ENCODE data around the gene TBL1XR1. TPM values are rescaled to one million over a fixed set of nuclear protein-coding genes. Genes with fewer than 3 reads are reported as not detected.
A peak's percentile ranks its signal among the peaks of the same experiment; 100 is the strongest.

Gene TBL1XR1
- total and polyA plus RNA-seq, 2 of the 13 experiments (the other 11 are each of a cell fraction or from before 2014, with no cell fraction given) = 57.7 to 62.5 TPM

DNA sequence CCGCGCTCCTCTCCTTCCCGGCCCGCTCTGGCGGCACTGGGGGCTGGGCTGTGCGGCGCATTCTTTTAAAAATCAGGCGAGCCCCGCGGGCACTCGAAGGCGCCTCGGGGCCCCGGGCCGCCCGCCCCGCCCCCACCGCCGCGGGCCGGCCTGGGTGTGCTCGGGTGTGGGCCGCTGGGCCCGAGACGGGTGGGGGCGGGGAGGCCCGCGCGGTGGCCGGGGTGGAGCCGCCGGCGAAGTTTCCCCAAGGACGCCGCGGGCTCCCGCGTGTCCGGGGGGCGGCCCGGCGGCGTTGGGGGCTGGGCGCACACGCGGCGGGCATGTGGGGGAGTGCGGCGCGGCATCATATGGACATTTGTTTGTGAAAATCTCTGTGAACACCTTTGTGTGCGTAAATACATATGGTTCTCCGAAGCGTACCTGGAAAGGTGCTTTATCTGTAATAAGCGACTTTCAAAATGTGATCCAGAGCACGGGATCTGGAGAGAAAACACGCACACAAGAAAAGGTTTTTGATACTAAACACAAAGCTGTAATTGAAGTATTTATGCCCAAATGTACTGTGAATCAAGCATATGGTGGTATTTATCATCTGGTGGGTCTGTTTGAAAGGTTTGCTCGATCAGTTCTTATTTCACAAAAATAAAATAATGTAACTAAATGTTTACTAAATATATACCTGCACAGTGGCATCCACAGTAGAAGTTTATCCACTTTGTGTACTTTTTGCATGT is 612 bp upstream of the TBL1XR1 start (continued):
- TF ChIP-seq, protein P1, sequence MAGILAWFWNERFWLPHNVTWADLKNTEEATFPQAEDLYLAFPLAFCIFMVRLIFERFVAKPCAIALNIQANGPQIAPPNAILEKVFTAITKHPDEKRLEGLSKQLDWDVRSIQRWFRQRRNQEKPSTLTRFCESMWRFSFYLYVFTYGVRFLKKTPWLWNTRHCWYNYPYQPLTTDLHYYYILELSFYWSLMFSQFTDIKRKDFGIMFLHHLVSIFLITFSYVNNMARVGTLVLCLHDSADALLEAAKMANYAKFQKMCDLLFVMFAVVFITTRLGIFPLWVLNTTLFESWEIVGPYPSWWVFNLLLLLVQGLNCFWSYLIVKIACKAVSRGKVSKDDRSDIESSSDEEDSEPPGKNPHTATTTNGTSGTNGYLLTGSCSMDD (CRISPR knock-in tag; IDR thresholded peaks at IDR 0.05) = no peak
- TF ChIP-seq MYC (CRISPR knock-in tag; IDR thresholded peaks at IDR 0.05; ENCODE audit: borderline replicate concordance) (peak; percentile 79), POLR2G (IDR thresholded peaks at IDR 0.05; ENCODE audit: low read depth, low read length) (peak; percentile 27; the same call in 1 of the 2 replicates), SNAI1 (CRISPR knock-in tag; IDR thresholded peaks at IDR 0.05; ENCODE audit: borderline replicate concordance) (no peak), TFDP1 (CRISPR knock-in tag; IDR thresholded peaks at IDR 0.05; ENCODE audit: borderline replicate concordance) (no peak; the same call in 1 of the 2 replicates), SIX4 (CRISPR knock-in tag; IDR thresholded peaks at IDR 0.05) (no peak), SALL2 (CRISPR knock-in tag; IDR thresholded peaks at IDR 0.05) (no peak), ZNF550 (CRISPR knock-in tag; IDR thresholded peaks at IDR 0.05; ENCODE audit: borderline replicate concordance) (no peak), RAD21 (CRISPR knock-in tag; IDR thresholded peaks at IDR 0.05) (peak; percentile 53; the same call in 1 of the 2 replicates), YEATS4 (CRISPR knock-in tag; IDR thresholded peaks at IDR 0.05; ENCODE audit: borderline replicate concordance) (0 out of 2 replicates have a peak, but pooled peaks have one; percentile 58), ZFAT (CRISPR knock-in tag; conservative IDR thresholded peaks at IDR 0.05) (no peak), ZNF607 (CRISPR knock-in tag; IDR thresholded peaks at IDR 0.05; ENCODE audit: borderline replicate concordance) (no peak), RNF2 (conservative IDR thresholded peaks at IDR 0.05; ENCODE audit: low read depth) (no peak), BHLHE40 (IDR thresholded peaks at IDR 0.05; ENCODE audit: low read length) (no peak), ZNF775 (CRISPR knock-in tag; IDR thresholded peaks at IDR 0.05; ENCODE audit: borderline replicate concordance) (no peak), ZNF777 (CRISPR knock-in tag; IDR thresholded peaks at IDR 0.05) (no peak), NFIB (CRISPR knock-in tag; IDR thresholded peaks at IDR 0.05; ENCODE audit: borderline replicate concordance) (no peak), SP5 (CRISPR knock-in tag; IDR thresholded peaks at IDR 0.05; ENCODE audit: borderline replicate concordance, low read depth) (peak; percentile 45; the same call in 1 of the 2 replicates)
- TF ChIP-seq, protein P2, sequence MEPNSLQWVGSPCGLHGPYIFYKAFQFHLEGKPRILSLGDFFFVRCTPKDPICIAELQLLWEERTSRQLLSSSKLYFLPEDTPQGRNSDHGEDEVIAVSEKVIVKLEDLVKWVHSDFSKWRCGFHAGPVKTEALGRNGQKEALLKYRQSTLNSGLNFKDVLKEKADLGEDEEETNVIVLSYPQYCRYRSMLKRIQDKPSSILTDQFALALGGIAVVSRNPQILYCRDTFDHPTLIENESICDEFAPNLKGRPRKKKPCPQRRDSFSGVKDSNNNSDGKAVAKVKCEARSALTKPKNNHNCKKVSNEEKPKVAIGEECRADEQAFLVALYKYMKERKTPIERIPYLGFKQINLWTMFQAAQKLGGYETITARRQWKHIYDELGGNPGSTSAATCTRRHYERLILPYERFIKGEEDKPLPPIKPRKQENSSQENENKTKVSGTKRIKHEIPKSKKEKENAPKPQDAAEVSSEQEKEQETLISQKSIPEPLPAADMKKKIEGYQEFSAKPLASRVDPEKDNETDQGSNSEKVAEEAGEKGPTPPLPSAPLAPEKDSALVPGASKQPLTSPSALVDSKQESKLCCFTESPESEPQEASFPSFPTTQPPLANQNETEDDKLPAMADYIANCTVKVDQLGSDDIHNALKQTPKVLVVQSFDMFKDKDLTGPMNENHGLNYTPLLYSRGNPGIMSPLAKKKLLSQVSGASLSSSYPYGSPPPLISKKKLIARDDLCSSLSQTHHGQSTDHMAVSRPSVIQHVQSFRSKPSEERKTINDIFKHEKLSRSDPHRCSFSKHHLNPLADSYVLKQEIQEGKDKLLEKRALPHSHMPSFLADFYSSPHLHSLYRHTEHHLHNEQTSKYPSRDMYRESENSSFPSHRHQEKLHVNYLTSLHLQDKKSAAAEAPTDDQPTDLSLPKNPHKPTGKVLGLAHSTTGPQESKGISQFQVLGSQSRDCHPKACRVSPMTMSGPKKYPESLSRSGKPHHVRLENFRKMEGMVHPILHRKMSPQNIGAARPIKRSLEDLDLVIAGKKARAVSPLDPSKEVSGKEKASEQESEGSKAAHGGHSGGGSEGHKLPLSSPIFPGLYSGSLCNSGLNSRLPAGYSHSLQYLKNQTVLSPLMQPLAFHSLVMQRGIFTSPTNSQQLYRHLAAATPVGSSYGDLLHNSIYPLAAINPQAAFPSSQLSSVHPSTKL (CRISPR knock-in tag; IDR thresholded peaks at IDR 0.05) = peak; percentile 44; the same call in 1 of the 2 replicates
- TF ChIP-seq, protein P3, sequence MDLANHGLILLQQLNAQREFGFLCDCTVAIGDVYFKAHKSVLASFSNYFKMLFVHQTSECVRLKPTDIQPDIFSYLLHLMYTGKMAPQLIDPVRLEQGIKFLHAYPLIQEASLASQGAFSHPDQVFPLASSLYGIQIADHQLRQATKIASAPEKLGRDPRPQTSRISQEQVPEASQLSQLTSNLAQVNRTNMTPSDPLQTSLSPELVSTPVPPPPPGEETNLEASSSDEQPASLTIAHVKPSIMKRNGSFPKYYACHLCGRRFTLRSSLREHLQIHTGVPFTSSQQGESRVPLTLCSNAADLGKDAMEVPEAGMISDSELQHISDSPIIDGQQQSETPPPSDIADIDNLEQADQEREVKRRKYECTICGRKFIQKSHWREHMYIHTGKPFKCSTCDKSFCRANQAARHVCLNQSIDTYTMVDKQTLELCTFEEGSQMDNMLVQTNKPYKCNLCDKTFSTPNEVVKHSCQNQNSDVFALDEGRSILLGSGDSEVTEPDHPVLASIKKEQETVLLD (CRISPR knock-in tag; IDR thresholded peaks at IDR 0.05; ENCODE audit: low read depth) = no peak
- TF ChIP-seq, protein P4, sequence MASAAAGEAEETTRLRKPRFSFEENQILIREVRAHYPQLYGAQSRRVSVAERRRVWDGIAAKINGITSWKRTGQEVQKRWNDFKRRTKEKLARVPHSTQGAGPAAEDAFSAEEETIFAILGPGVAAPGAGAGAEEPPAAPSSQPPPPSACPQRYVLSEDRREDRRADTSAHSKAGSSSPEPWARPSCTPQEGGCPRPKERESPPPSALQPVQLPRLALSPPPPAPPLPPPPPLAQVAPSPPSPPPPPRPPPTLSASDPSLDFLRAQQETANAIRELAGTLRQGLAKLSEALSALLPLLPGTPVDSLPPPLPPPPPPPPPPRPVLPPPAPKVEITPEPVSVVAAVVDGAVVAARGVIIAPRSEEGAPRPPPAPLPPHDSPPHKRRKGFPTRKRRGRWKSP (CRISPR knock-in tag; IDR thresholded peaks at IDR 0.05) = no peak
